ENCODE results near the gene HOXA3.
A peak's percentile ranks its signal among the peaks of the same experiment; 100 is the strongest.

Gene HOXA3

DNA sequence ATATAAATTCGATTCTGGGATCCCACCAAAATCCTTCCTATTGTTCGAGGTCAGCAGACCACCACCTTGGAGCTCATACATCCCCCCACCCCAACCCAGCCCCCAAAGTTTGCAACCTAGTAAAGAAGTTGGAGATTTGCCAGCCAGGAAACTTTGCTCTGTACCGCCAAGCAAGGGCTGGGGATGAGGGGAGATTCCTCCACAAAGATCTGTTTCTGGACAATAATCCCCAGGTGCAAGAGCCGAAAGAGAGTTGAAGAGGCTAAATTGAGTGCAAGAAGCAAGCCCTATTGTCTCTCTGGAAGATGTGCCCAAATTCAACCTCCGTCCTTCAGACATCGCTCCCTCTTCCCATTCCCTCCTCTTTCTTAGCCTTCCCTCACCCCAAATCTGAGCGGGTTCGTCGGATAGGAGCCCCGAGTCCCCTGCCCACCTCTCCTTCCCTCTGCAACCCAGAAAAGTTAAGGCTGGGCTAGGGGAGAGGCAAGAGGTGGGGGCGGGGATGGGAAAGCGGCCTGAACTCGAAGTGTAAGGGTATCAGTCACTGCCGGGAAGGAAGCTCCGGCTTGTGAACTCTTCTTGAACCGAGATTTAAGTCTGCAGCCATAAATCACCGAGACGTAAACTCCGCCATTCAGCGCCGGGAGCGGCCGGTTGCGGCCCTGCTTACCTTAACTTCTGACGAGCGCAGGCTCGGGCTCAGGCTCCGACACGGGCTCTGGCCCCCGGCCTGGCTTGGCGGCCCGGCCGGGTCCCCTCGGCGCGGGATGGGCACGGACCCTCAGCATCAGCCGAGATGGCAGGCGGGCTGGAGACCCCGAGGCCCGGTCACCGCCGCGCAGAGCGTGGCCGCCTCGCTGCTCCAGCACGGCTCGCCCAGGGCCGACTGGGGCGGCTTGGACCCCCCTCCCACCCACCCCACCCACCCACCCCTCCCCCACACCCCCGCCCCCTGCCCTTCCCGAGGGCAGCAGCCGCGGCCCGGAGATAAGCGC lies 39.1 kb downstream of the HOXA3 start:
- no peak for DNase-seq (ENCODE audit: low read depth)
- H3K4me3 ChIP-seq (ENCODE audit: low read depth, low read length), result no peak overlapping the region

DNA sequence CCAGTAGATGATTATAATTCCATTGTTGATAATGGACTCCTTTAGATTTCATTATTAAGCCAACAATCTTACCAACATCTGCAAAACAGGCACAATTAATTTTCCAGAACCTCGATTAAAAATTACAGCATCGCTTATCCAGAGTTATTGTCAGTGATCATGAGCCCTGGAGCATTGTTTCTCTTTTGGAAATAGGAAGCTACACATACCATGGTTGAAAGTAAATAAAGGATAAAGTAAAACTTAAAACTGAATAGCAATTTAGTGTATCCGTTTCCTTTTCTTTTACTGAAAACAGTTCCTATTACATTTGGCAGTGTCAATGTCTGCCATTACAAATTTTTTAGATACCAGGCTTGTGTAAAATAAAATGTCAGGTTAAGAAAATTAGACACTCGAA lies 40.0 kb downstream of the HOXA3 start:
- no peak overlapping the region for H3K4me3 ChIP-seq (ENCODE audit: low read depth, low read length)
- TF ChIP-seq, protein P1, sequence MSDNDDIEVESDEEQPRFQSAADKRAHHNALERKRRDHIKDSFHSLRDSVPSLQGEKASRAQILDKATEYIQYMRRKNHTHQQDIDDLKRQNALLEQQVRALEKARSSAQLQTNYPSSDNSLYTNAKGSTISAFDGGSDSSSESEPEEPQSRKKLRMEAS (IDR thresholded peaks at IDR 0.05; ENCODE audit: low read depth, low read length), result no peak
- TF ChIP-seq MYC (IDR thresholded peaks at IDR 0.05; ENCODE audit: low read depth, low read length), result no peak
- TF ChIP-seq POLR2A (IDR thresholded peaks at IDR 0.05; ENCODE audit: extremely low read depth, insufficient read length), result no peak
- TF ChIP-seq, protein P2, sequence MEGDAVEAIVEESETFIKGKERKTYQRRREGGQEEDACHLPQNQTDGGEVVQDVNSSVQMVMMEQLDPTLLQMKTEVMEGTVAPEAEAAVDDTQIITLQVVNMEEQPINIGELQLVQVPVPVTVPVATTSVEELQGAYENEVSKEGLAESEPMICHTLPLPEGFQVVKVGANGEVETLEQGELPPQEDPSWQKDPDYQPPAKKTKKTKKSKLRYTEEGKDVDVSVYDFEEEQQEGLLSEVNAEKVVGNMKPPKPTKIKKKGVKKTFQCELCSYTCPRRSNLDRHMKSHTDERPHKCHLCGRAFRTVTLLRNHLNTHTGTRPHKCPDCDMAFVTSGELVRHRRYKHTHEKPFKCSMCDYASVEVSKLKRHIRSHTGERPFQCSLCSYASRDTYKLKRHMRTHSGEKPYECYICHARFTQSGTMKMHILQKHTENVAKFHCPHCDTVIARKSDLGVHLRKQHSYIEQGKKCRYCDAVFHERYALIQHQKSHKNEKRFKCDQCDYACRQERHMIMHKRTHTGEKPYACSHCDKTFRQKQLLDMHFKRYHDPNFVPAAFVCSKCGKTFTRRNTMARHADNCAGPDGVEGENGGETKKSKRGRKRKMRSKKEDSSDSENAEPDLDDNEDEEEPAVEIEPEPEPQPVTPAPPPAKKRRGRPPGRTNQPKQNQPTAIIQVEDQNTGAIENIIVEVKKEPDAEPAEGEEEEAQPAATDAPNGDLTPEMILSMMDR (IDR thresholded peaks at IDR 0.05; ENCODE audit: low read depth, low read length), result no peak
- no peak for DNase-seq (ENCODE audit: low read depth)

More for the DNA sequence above, 39.1 kb downstream of the HOXA3 start:
- TF ChIP-seq, protein P1 (IDR thresholded peaks at IDR 0.05; ENCODE audit: low read depth, low read length), result no peak
- no peak for TF ChIP-seq POLR2A (IDR thresholded peaks at IDR 0.05; ENCODE audit: extremely low read depth, insufficient read length)
- no peak for TF ChIP-seq MYC (IDR thresholded peaks at IDR 0.05; ENCODE audit: low read depth, low read length)
- TF ChIP-seq, protein P2 (IDR thresholded peaks at IDR 0.05; ENCODE audit: low read depth, low read length), result no peak

DNA sequence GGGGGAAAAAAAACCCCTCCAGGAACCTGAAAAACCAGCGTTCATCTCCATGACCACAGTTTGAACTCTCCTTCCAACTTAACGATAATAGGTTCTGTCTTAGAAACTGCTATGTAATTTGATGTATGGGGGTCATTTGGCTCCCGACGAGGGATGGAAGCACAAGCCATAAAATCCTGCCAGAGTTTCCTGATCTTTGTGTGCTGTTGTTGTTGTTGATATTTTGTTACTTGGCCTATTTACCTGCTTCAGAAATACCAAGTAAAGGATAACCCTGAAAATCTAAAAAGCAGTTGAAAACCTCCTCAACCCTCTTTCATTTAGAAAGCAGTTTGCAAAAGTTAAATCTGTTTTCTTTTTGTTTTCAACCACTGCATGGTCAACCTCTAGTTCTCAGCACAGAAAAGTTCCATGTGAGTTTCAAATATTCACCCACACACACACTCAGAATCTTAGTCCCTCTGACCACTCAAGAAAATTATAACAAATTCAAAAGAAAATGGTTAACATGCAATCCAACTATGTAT lies 40.6 kb downstream of the HOXA3 start:
- DNase-seq (ENCODE audit: low read depth), result no peak
- TF ChIP-seq, protein P1 (IDR thresholded peaks at IDR 0.05; ENCODE audit: low read depth, low read length), result no peak
- TF ChIP-seq MYC (IDR thresholded peaks at IDR 0.05; ENCODE audit: low read depth, low read length), result no peak
- TF ChIP-seq, protein P2 (IDR thresholded peaks at IDR 0.05; ENCODE audit: low read depth, low read length), result no peak
- TF ChIP-seq POLR2A (IDR thresholded peaks at IDR 0.05; ENCODE audit: extremely low read depth, insufficient read length), result no peak
- no peak overlapping the region for H3K4me3 ChIP-seq (ENCODE audit: low read depth, low read length)

DNA sequence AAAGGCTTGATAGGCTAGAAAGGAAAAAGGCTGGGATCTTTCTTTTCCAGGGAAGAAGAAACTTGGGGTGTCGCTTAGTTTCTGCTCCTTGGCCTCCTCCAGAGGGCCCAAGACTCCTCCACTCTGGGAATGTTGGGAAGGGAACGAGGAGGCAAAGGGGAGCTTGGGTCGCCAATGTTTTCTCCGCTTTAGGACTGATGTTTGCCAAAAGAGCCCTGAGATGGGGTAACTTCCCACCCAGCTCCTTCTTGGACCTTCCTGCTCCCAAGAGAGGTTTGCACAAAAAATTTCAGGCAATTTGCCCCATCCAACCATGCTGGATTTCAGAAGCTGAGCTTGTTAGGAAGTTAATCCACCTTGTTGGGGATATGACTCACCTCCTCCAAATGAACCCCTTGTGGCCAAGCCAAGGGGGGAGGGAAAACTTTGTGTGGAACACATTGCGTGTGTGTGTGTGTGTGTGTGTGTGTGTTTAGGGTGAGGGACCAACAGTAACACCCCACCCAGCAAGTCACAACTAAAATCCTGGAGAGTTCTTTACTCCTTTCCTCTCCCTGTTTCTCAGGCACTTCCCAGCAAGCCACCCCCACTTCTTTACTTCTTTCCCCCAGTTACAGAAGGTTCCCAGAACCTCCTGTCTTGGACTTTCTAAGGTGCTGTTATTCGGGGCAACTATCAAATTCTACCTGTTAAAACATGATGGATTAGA lies 41.2 kb downstream of the HOXA3 start:
- DNase-seq (ENCODE audit: low read depth), result peak; percentile 29
- TF ChIP-seq, protein P1 (IDR thresholded peaks at IDR 0.05; ENCODE audit: low read depth, low read length), result no peak
- TF ChIP-seq, protein P2 (IDR thresholded peaks at IDR 0.05; ENCODE audit: low read depth, low read length), result no peak
- no peak for TF ChIP-seq MYC (IDR thresholded peaks at IDR 0.05; ENCODE audit: low read depth, low read length)
- TF ChIP-seq POLR2A (IDR thresholded peaks at IDR 0.05; ENCODE audit: extremely low read depth, insufficient read length), result no peak
- no peak overlapping the region for H3K4me3 ChIP-seq (ENCODE audit: low read depth, low read length)

DNA sequence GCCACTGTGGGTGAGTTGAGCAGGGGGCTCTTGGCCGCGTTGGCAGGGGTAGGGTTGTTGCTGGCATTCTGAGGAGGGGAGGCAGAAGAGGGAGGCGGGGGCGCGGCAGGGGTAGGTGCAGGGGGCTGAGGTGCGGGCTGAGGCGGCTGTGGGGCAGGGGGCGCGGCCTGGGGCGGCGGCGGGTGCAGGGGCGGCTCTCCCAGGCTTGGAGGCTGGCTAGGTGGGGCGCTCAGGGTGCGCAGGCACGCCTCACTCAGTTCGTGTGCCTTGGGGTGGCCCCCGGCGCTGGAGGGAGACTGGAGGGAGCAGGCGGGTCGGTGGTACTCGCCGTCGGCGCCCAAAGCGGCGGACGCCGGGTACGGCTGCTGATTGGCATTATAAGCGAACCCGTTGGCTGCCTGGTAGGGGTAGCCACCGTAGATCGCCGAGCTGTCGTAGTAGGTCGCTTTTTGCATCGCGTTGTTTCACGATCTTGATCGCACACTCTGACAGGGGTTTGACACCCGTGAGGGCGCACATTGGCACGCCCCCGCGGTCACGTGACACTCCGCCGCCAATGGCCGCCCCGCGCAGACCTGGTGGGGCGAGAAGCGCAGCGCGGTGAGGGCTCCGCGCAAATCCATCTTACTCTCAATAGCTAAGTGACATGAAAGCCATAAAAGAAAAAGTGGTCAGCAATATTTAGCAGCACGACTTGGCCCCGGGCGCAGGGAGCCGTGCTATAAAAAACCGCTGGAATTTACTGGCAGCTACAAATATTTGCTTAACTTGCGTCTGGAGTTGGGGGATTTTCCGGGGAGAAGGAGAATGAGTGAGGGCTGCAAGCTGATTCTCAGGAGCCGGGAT lies 42.0 kb downstream of the HOXA3 start:
- no peak for DNase-seq (ENCODE audit: low read depth)
- TF ChIP-seq, protein P1 (IDR thresholded peaks at IDR 0.05; ENCODE audit: low read depth, low read length), result no peak
- TF ChIP-seq POLR2A (IDR thresholded peaks at IDR 0.05; ENCODE audit: extremely low read depth, insufficient read length), result no peak
- TF ChIP-seq, protein P2 (IDR thresholded peaks at IDR 0.05; ENCODE audit: low read depth, low read length), result no peak
- no peak for TF ChIP-seq MYC (IDR thresholded peaks at IDR 0.05; ENCODE audit: low read depth, low read length)
- H3K4me3 ChIP-seq (ENCODE audit: low read depth, low read length), result no peak overlapping the region

Data from NB4 (cell line).